Peyer's patch (tissue), 4 donors: ENCODE data around the gene TARS1. TPM values are rescaled to one million over a fixed set of nuclear protein-coding genes. Genes with fewer than 3 reads are reported as not detected.

Source experiments
- DNase-seq, 3 donors: peaks; one replicate each; pipeline ENCODE4 v3.0.0-alpha.2; 2017 to 2019
- H3K27ac ChIP-seq, 4 donors: fragments of 200-600 bp; sonication (generic); one replicate each; pipeline ENCODE4 v1.5.1; 2016 to 2019
- H3K27me3 ChIP-seq, 2 donors: fragments of 200-600 bp; sonication (generic); one replicate each; pipeline ENCODE4 v1.5.1; 2019
- H3K36me3 ChIP-seq, 3 donors: fragments of 200-600 bp; sonication (generic); one replicate each; pipeline ENCODE4 v1.5.1; 2016 to 2019
- H3K4me1 ChIP-seq, 4 donors: fragments of 200-600 bp; sonication (generic); one replicate each; pipeline ENCODE4 v1.5.1; 2016 to 2019
- H3K4me3 ChIP-seq, 4 donors: fragments of 200-600 bp; sonication (generic); 1 replicate in 3 of 4; 2 replicates in 1 of 4; pipeline ENCODE4 v1.5.1; 2016 to 2019; ENCODE audit warnings: mild to moderate bottlenecking in 1 of 4
- H3K9me3 ChIP-seq, 4 donors: fragments of 200-600 bp; sonication (generic); one replicate each; pipeline ENCODE4 v1.5.1; 2016 to 2019; ENCODE audit warnings: mild to moderate bottlenecking in 1 of 4
- CTCF ChIP-seq, 6 experiments: fragments of 450-650 bp in 4 of 6; fragments of 200-600 bp in 2 of 6; sonication (generic) in 1 of 6; IDR thresholded peaks; one replicate each; pipeline ENCODE4 v1.5.1; 2017 to 2019; ENCODE audit warnings: antibody characterized with exemption in 6 of 6, mild to moderate bottlenecking in 3 of 6, moderate library complexity in 1 of 6
- POLR2A ChIP-seq, 2 donors: fragments of 450-650 bp; IDR thresholded peaks; one replicate each; pipeline ENCODE4 v1.5.1; 2017; ENCODE audit warnings: antibody characterized with exemption in 2 of 2, mild to moderate bottlenecking in 2 of 2, moderate library complexity in 2 of 2
- total RNA-seq, 4 donors: library from RNA; depleted of rRNA; stranded (reverse); fragments of >200 nt; gene quantifications; one replicate each; pipeline ENCODE4 v1.1.0, GENCODE V29; 2016

TARS1 gene
- total RNA-seq, 4 donors from 2014 or later, result 29.7 to 123 (median 66.6) TPM

- peaks cover 0 to 64% (median 0%) of the 10 kb centered on the region in 3 donors for H3K36me3 ChIP-seq
- no peaks in the 10 kb centered on the region for H3K4me1 ChIP-seq
- H3K4me3 ChIP-seq, result no peak overlapping the region
- no peak overlapping the region for H3K27ac ChIP-seq
- no peaks in the 10 kb centered on the region for H3K27me3 ChIP-seq
- TF ChIP-seq POLR2A (IDR thresholded peaks at IDR 0.05) (no peak), CTCF (IDR thresholded peaks at IDR 0.05) (no peak)
- H3K9me3 ChIP-seq, result no peaks in the 10 kb centered on the region
- DNase-seq, result no peak
Observed at GRCh38 chr5:33474004-33474403, 33.2 kb downstream of the TARS1 start.

DNA sequence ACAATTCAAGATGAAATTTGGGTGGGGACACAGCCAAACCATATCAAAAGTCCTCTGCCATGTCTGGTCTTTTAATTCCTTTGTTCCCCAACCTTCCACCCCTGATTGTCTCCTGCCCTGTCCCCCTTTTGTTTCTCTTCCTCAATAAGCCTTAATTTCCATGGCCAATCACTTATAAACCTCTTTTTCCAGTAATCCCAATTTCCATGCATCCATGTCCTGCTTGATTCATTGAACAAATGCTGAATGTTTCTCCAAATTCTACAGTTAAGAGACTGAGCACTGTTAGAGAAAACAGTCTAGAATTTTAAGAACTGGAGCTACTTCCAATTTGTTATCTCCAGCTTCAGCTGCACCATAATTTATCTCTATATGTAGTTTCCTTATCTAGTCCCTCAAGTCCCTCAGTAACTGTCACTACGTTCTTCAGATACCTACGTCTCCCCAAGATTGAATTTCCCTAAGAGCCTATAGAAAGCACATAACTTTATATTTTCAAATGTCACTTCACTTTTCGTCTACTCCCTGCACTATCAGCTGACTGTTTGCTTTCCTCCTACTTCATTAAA lies 34.2 kb downstream of the TARS1 start:
- no peak for TF ChIP-seq POLR2A (IDR thresholded peaks at IDR 0.05)
- Histone ChIP-seq H3K9me3 (no peaks in the 10 kb centered on the region), H3K36me3 (peaks cover 0 to 60% (median 0%) of the 10 kb centered on the region in 3 donors), H3K27me3 (no peaks in the 10 kb centered on the region), H3K4me1 (no peaks in the 10 kb centered on the region), H3K27ac (no peak overlapping the region), H3K4me3 (no peak overlapping the region)
- no peak for DNase-seq

- Histone ChIP-seq H3K27me3 (no peaks in the 10 kb centered on the region), H3K4me1 (no peaks in the 10 kb centered on the region), H3K9me3 (no peaks in the 10 kb centered on the region), H3K27ac (no peak overlapping the region), H3K36me3 (peaks cover 0 to 53% (median 0%) of the 10 kb centered on the region in 3 donors), H3K4me3 (no peak overlapping the region)
- DNase-seq, result no peak
- TF ChIP-seq POLR2A (IDR thresholded peaks at IDR 0.05) (no peak), CTCF (IDR thresholded peaks at IDR 0.05) (no peak)
Observed at GRCh38 chr5:33475706-33476105, 34.9 kb downstream of the TARS1 start.

- Histone ChIP-seq H3K9me3 (no peaks in the 10 kb centered on the region), H3K4me1 (no peaks in the 10 kb centered on the region), H3K36me3 (peaks cover 0 to 40% (median 0%) of the 10 kb centered on the region in 3 donors), H3K27me3 (no peaks in the 10 kb centered on the region), H3K27ac (no peak overlapping the region), H3K4me3 (no peak overlapping the region)
- TF ChIP-seq CTCF (IDR thresholded peaks at IDR 0.05) (no peak), POLR2A (IDR thresholded peaks at IDR 0.05) (no peak)
- DNase-seq, result no peak
Observed at GRCh38 chr5:33476992-33477391, 36.2 kb downstream of the TARS1 start.

GRCh38 chr5:33477816-33478215 lies 37.1 kb downstream of the TARS1 start:
- DNase-seq, result no peak
- Histone ChIP-seq H3K36me3 (peaks cover 0 to 32% (median 0%) of the 10 kb centered on the region in 3 donors), H3K9me3 (no peaks in the 10 kb centered on the region), H3K27ac (no peak overlapping the region), H3K4me1 (no peaks in the 10 kb centered on the region), H3K4me3 (no peak overlapping the region), H3K27me3 (no peaks in the 10 kb centered on the region)
- no peak for TF ChIP-seq POLR2A (IDR thresholded peaks at IDR 0.05)
- TF ChIP-seq CTCF (IDR thresholded peaks at IDR 0.05), result no peak

DNA sequence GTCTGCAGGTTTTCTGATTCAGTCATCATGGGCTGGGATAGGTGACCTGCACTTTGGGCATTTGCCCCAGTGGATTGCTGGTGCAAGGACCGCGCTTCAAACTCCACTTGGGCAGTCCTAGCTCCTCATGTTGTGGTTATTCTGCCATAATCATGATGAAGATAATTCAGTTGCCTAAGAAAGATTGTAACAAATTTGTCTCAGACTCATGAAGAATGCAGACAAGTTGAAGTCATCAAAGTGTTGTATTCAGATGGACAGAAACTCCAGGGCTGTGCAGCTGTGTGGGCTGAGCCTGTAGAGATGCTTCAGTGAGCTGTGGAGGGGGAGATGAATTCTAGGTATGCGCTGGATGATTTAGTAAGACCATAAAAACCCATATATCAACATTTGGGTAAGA lies 38.5 kb downstream of the TARS1 start:
- no peaks in the 10 kb centered on the region for H3K9me3 ChIP-seq
- no peaks in the 10 kb centered on the region for H3K4me1 ChIP-seq
- no peak for TF ChIP-seq CTCF (IDR thresholded peaks at IDR 0.05)
- no peak for TF ChIP-seq POLR2A (IDR thresholded peaks at IDR 0.05)
- no peaks in the 10 kb centered on the region for H3K27me3 ChIP-seq
- H3K4me3 ChIP-seq, result no peak overlapping the region
- DNase-seq, result no peak
- peaks cover 0 to 22% (median 0%) of the 10 kb centered on the region in 3 donors for H3K36me3 ChIP-seq
- H3K27ac ChIP-seq, result no peak overlapping the region
